GM10266 (cell line): ENCODE results near the gene NDUFS6.

Experiments used
- DNase-seq: peaks from one replicate; pipeline ENCODE4 v3.0.0; 2012; ENCODE audit errors: extremely low spot score
- CTCF ChIP-seq: IDR thresholded peaks from 2 replicates; pipeline ENCODE4 v1.5.1; 2012; ENCODE audit warnings: mild to moderate bottlenecking, low read depth; ENCODE audit not compliant: control insufficient read depth, insufficient read depth; ENCODE audit errors: missing control alignments

The NDUFS6 gene

GRCh38 chr5:1779782-1780613 is 21.2 kb upstream of the NDUFS6 start:
- no peak for DNase-seq

GRCh38 chr5:1780614-1780930 is 20.6 kb upstream of the NDUFS6 start:
- TF ChIP-seq CTCF, result no peak
- no peak for DNase-seq

More at GRCh38 chr5:1779782-1780613, 21.2 kb upstream of the NDUFS6 start:
- TF ChIP-seq CTCF, result no peak

DNA sequence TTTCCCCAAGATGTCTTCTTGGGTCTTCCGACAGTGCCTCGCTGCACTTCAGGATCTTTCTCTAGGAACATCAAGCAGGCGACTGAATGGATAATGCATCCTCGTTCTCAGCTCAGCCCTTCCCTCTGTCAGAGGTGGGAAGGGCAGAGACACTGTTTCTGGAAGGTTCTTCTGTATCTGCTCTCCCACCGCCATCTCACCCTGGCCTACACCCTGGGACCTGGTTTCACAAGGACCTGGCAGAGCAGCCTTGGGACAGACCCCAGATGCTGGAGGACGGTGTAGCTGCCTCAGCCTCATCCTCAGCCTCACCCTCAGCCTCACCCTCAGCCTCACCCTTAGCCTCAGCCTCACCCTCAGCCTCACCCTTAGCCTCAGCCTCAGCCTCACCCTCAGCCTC is 20.1 kb upstream of the NDUFS6 start:
- no peak for TF ChIP-seq CTCF
- no peak for DNase-seq

DNA sequence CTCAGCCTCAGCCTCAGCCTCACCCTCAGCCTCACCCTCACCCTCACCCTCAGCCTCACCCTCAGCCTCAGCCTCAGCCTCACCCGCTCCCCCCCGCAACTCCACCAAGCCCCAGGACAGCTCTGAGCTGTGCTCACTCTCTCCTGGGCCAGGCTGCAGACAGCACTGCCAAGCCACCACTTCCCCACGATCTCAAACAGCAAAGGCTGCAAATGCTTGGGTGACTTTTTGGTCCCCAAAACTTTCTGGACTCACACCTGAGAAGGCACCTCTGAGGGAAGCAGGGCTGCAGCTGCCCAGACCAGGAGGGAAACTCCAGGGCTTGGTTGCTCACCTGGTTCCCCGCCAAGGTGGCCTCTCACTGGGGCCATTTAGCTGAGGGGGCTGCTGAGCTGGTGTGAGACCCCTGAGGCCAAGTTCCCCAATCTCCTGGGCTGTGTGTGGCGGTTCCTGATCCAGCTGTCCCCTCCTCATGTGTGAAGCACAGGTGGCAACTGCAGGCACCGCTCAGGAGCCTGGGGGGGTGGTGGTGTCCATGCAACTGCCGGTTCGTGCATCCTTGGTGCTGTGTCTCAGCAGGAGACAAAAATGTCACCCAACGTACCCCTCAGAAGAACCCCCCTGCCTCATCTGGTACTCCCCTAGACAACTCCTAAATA is 19.4 kb upstream of the NDUFS6 start:
- TF ChIP-seq CTCF, result no peak
- DNase-seq, result no peak

DNA sequence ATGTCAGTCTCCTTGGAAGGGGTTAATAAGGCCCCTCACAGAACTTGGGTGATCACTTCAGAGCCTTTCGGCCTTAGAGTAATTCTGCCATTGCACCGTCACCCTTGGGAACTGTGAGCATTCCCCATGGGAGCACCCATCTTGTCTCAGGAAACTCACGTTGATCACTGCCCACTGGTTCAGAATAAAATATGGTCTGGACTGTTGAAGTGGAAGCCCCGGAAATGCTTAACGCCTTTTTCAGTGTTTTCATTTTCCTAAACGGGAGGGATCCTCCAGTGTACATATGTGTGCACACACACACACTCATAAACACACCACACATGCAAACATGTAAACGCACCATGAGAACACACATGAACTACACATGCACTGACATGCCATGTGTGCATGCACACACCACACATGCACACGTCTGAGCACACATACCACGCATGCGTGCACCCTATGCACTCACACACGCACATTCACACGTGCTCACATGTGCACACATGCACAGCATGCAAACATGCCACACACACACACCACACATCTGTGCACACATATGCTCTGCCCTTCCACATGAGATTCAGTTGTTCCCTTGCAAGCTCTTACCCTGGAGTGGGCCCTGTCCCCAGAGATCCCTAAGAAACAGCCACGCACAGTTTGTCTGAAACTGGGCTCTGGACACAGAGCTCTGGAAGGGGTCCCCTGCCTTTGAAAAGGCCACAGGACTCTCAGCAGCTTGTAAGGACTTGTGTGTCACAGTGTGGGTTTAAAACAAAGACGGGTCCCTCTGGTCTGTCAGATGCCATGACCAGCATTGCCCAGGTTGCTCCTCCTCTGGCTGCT is 18.6 kb upstream of the NDUFS6 start:
- TF ChIP-seq CTCF, result no peak
- no peak for DNase-seq

DNA sequence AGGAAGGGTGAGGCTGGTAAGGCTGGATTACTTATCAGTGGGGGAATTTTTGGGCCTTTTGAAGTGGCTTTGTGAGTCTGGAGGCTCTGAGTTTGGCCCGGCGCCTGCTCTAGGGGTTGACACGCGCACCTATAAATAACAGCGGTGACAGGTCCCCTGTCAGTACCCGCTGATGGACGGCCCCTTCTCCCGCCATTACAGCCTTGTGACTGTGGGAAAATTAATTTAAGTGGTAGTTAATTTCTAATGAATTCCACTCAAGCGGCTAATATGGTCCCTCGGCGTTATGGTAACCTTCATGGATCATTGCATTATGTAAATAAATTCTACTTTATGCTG is 18.0 kb upstream of the NDUFS6 start:
- no peak for TF ChIP-seq CTCF

More for the DNA sequence above, 18.0 kb upstream of the NDUFS6 start:
- DNase-seq, result peak; percentile 65
